ENCODE data around the gene COL6A3.
A peak's percentile ranks its signal among the peaks of the same experiment; 100 is the strongest.

COL6A3 gene

DNA sequence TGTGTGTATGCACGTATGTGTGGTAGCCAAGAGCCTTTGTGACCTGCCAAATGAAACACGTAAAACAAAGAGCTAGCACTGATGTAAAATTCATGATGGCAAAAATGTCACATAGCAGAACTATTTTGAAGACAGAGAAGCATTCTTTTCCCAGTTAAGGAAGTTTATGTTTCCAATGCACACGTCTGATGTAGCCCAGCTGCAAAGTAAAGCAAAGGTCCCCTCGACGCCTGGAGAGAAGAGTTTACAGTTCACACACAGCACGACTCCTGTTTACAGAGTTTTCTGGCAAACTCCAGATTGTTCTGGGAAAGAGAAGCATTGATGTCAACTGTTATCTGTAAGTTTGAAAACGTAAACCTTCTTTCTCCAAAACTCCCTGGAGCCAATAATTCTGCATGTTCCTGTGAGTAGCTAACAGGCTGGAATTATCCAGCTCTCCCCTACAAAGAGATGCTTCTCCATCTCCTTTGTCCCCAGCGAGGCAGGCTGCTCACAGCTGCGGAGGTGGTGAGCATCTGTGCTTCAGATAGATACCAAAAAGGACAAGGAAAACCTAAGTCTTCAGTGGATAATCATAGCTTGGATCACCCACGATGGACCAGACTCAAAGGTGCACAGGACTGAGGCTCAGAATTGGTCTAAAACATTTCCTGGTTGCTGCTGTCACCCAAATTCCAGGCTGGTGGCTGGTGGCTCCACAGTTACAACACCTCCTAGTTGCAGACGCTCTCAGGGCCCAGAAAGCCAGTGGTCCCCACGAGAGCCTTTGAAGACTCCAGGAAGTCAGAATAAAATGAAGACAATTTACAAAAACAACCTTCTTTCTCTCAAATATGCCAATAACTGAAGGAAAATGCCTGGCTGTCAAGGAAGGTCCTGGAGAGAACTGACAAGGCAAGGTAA lies 87.4 kb downstream of the COL6A3 start:
- ATAC-seq (ENCODE audit: low read depth), result no peak
- H3K27ac ChIP-seq (ENCODE audit: poor library complexity, severe bottlenecking), result no peak overlapping the region
- no peak for TF ChIP-seq CTCF (IDR thresholded peaks at IDR 0.05; ENCODE audit: poor library complexity, severe bottlenecking)

GRCh38 chr2:237324837-237325236 lies 89.1 kb downstream of the COL6A3 start:
- no peaks in the 10 kb centered on the region for H3K4me1 ChIP-seq (ENCODE audit: insufficient read depth, poor library complexity, severe bottlenecking)
- H3K36me3 ChIP-seq (ENCODE audit: low read depth), result no peaks in the 10 kb centered on the region
- no peak overlapping the region for H3K27ac ChIP-seq (ENCODE audit: poor library complexity, severe bottlenecking)
- H3K9me3 ChIP-seq (ENCODE audit: severe bottlenecking), result no peaks in the 10 kb centered on the region
- no peaks in the 10 kb centered on the region for H3K27me3 ChIP-seq (ENCODE audit: insufficient read depth, poor library complexity, severe bottlenecking)
- ATAC-seq (ENCODE audit: low read depth) (no peak), DNase-seq (ENCODE audit: low spot score) (no peak)
- H3K4me3 ChIP-seq (ENCODE audit: severe bottlenecking), result no peak overlapping the region
- no peak for TF ChIP-seq CTCF (IDR thresholded peaks at IDR 0.05; ENCODE audit: poor library complexity, severe bottlenecking)

More for the DNA sequence above, 87.4 kb downstream of the COL6A3 start:
- Histone ChIP-seq H3K27me3 (ENCODE audit: insufficient read depth, poor library complexity, severe bottlenecking) (no peaks in the 10 kb centered on the region), H3K4me3 (ENCODE audit: severe bottlenecking) (no peak overlapping the region), H3K9me3 (ENCODE audit: severe bottlenecking) (no peaks in the 10 kb centered on the region), H3K4me1 (ENCODE audit: insufficient read depth, poor library complexity, severe bottlenecking) (no peaks in the 10 kb centered on the region), H3K36me3 (ENCODE audit: low read depth) (no peaks in the 10 kb centered on the region)
- DNase-seq (ENCODE audit: low spot score), result no peak

DNA sequence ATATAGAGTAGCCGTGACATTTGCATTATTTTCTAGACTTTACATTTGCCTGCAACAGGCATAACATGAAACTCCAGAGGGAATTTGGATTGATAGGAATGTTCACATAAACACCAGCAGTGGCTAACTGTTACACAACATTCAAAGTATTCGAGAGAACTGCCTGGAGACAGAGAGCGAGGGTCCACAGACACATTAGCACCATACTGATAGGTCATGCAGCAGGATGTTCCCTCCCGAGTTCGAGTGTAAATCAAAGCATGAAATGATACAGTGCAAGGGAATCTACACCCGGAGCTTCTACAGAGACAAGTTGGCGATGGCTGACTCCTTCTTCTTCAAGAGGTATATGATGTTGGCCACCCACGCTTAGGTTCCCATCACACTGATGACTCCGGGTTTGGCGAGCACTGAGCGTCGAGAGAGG lies 89.5 kb downstream of the COL6A3 start:
- Histone ChIP-seq H3K4me3 (ENCODE audit: severe bottlenecking) (no peak overlapping the region), H3K4me1 (ENCODE audit: insufficient read depth, poor library complexity, severe bottlenecking) (no peaks in the 10 kb centered on the region), H3K9me3 (ENCODE audit: severe bottlenecking) (no peaks in the 10 kb centered on the region), H3K27me3 (ENCODE audit: insufficient read depth, poor library complexity, severe bottlenecking) (no peaks in the 10 kb centered on the region), H3K27ac (ENCODE audit: poor library complexity, severe bottlenecking) (no peak overlapping the region), H3K36me3 (ENCODE audit: low read depth) (no peaks in the 10 kb centered on the region)
- TF ChIP-seq CTCF (IDR thresholded peaks at IDR 0.05; ENCODE audit: poor library complexity, severe bottlenecking), result no peak
- DNase-seq (ENCODE audit: low spot score) (no peak), ATAC-seq (ENCODE audit: low read depth) (no peak)

- Histone ChIP-seq H3K4me1 (ENCODE audit: insufficient read depth, poor library complexity, severe bottlenecking) (no peaks in the 10 kb centered on the region), H3K4me3 (ENCODE audit: severe bottlenecking) (no peak overlapping the region), H3K27ac (ENCODE audit: poor library complexity, severe bottlenecking) (no peak overlapping the region), H3K36me3 (ENCODE audit: low read depth) (no peaks in the 10 kb centered on the region), H3K9me3 (ENCODE audit: severe bottlenecking) (no peaks in the 10 kb centered on the region), H3K27me3 (ENCODE audit: insufficient read depth, poor library complexity, severe bottlenecking) (no peaks in the 10 kb centered on the region)
- ATAC-seq (ENCODE audit: low read depth) (no peak), DNase-seq (ENCODE audit: low spot score) (no peak)
- TF ChIP-seq CTCF (IDR thresholded peaks at IDR 0.05; ENCODE audit: poor library complexity, severe bottlenecking), result no peak
Observed at GRCh38 chr2:237323656-237324055, 90.3 kb downstream of the COL6A3 start.

DNA sequence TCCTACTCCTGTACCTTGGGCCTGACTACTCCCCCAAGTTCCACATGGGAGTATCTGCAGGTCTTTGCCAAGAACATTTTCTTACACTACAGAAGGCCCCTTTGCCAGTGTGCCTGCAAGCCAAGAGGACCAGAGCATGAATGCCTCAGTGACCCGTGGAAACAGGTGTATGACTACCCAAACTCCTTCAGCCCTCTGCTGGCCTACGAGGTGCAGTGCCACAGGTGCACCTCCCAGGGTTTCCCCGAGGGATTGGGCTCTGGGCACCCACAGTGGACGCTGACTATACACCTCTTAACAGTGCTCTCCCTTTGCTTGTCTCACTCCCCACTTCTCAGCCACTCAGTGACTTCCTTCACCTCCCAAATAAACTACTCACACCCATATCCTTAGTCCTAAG lies 91.4 kb downstream of the COL6A3 start:
- no peaks in the 10 kb centered on the region for H3K36me3 ChIP-seq (ENCODE audit: low read depth)
- H3K27me3 ChIP-seq (ENCODE audit: insufficient read depth, poor library complexity, severe bottlenecking), result no peaks in the 10 kb centered on the region
- DNase-seq (ENCODE audit: low spot score) (no peak), ATAC-seq (ENCODE audit: low read depth) (no peak; the same call in 2 of the 3 replicates)
- no peak overlapping the region for H3K4me3 ChIP-seq (ENCODE audit: severe bottlenecking)
- no peak overlapping the region for H3K27ac ChIP-seq (ENCODE audit: poor library complexity, severe bottlenecking)
- H3K4me1 ChIP-seq (ENCODE audit: insufficient read depth, poor library complexity, severe bottlenecking), result no peaks in the 10 kb centered on the region
- no peaks in the 10 kb centered on the region for H3K9me3 ChIP-seq (ENCODE audit: severe bottlenecking)
- TF ChIP-seq CTCF (IDR thresholded peaks at IDR 0.05; ENCODE audit: poor library complexity, severe bottlenecking), result peak; percentile 30
